Measurements from ENCODE around the gene SSR2. TPM values are rescaled to one million over a fixed set of nuclear protein-coding genes. Genes with fewer than 3 reads are reported as not detected.

The SSR2 gene
- total and polyA plus RNA-seq, 8 donors: 160 to 243 (median 202) TPM

DNA sequence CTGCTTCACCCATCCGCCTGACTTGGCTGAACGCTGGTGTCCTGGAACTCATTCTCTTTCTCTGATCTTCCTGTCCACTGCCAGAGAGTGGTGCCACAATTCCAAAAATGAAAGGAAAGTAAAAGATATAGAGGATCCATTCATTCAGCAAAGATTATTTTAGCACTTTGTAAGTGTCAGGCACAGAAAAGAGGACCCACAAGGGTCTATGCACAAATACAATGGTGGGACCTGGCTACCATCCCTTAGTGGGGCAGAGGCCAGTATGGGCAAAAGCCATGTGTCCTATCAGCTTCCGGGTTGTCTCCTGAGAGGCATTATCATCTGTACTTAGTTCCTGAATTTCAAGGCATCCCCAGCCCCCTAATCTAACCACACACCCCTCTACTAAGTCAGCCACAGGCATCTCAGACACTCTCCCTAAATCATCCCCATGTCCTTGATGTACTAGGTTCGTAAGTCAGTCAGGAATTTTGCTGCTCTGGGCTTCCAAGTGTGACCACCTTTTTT lies 19.0 kb downstream of the SSR2 start:
- intact Hi-C loops (cut with DNase I): no loop called here
- TF ChIP-seq, protein P1, sequence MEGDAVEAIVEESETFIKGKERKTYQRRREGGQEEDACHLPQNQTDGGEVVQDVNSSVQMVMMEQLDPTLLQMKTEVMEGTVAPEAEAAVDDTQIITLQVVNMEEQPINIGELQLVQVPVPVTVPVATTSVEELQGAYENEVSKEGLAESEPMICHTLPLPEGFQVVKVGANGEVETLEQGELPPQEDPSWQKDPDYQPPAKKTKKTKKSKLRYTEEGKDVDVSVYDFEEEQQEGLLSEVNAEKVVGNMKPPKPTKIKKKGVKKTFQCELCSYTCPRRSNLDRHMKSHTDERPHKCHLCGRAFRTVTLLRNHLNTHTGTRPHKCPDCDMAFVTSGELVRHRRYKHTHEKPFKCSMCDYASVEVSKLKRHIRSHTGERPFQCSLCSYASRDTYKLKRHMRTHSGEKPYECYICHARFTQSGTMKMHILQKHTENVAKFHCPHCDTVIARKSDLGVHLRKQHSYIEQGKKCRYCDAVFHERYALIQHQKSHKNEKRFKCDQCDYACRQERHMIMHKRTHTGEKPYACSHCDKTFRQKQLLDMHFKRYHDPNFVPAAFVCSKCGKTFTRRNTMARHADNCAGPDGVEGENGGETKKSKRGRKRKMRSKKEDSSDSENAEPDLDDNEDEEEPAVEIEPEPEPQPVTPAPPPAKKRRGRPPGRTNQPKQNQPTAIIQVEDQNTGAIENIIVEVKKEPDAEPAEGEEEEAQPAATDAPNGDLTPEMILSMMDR (IDR thresholded peaks at IDR 0.05): no peak
- DNase-seq: peak in 1 of 6 donors; percentile 4

DNA sequence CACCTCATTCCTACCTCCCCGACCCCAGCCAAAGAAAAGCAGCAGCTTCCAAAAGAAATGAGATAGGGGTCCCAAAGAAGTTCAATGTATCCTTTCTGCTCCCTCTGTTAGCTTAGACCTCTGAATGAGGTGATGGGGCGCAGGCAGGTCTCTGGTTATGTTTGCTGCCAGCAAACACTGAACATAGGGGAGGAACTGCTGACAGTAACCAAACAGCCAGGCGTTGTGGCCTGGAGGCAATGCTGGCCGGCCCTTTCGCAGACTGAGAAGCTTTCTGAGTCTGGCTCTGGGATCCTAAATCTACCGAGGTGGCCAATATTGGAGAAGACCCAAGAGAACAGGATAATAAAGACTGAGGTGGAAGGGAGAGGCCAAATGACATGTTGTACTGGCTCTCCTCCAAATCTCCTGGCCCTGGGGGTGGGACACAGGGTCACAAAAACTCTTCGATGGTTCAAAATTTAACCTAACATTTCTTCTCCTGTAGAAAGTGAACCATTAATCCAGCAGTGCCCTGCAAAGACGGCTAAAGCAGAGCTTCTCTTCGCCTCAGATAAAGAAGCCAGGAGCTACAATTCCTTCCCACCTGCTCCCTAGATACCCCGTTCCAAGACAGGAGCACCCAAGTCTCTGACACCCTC lies 19.6 kb downstream of the SSR2 start:
- 48 to 52% methylated on average over 10 of the region's 10 CpGs for WGBS, 2 donors
- DNase-seq: peak in 1 of 6 donors; percentile 30
- H3K4me3 ChIP-seq: no peak overlapping the region

More for the DNA sequence above, 19.0 kb downstream of the SSR2 start:
- no peak for FAIRE-seq
- Histone ChIP-seq H3K36me3 (no peaks in the 10 kb centered on the region), H3K9me3 (no peaks in the 10 kb centered on the region), H3K27me3 (no peaks in the 10 kb centered on the region), H3K4me3 (no peak overlapping the region), H3K27ac (no peak overlapping the region), H3K4me1 (no peaks in the 10 kb centered on the region)
- ATAC-seq: peak in 2 of 4 donors; percentile 22 to 29
- WGBS, 2 donors: 53 to 55% methylated on average over 4 of the region's 4 CpGs

DNA sequence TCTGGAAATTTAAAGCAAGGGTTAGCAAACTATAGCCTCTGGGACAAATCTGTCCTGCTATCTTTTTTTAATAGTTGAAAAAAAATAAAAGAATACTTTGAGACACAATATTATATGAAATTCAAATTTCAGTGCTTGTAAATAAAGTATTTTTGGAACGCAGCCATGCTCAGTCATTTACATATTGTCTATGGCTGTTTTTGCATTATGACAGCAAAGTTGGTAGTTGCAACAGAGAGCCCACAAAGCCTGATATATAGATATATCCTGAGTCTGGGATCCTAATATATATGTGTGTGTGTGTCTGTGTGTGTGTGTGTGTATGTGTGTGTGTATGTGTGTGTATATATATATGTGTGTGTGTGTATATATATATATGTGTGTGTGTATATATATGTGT lies 20.8 kb downstream of the SSR2 start:
- 54 to 75% methylated on average over 1 of the region's 1 CpG for WGBS, 2 donors
- no peak for FAIRE-seq
- no peak for ATAC-seq
- Histone ChIP-seq H3K36me3 (no peaks in the 10 kb centered on the region), H3K27me3 (no peaks in the 10 kb centered on the region), H3K4me1 (no peaks in the 10 kb centered on the region), H3K9me3 (no peaks in the 10 kb centered on the region), H3K27ac (no peak overlapping the region), H3K4me3 (no peak overlapping the region)
- TF ChIP-seq, protein P1 (IDR thresholded peaks at IDR 0.05): no peak
- DNase-seq: no peak
- intact Hi-C loops (cut with DNase I): no loop called here

More for the DNA sequence above, 19.6 kb downstream of the SSR2 start:
- Histone ChIP-seq H3K36me3 (no peaks in the 10 kb centered on the region), H3K27me3 (no peaks in the 10 kb centered on the region), H3K4me1 (no peaks in the 10 kb centered on the region), H3K27ac (no peak overlapping the region), H3K9me3 (no peaks in the 10 kb centered on the region)
- FAIRE-seq (no peak), ATAC-seq (peak in 2 of 4 donors; percentile 35 to 44)
- TF ChIP-seq, protein P1 (IDR thresholded peaks at IDR 0.05): no peak
- intact Hi-C loops (cut with DNase I): no loop called here

DNA sequence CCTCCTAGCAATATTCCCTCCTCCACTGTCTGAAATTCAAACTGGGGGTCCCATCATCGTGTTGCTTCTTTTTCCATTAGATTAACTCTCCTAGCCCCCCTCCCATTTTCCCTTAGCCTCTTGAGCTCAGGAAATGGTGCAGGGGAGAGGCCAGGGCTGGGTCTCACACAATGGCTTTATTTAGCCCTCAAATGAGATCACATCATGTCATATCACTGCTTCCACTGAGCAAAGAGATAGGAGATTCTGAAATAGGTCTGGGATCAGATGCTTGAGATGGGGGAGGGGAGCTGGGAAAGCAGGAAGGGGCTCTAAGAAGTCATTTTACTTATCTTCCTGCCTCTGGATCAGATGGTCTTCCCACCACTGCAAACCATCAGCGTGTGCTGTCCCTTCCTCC lies 24.6 kb downstream of the SSR2 start:
- DNase-seq (no peak), FAIRE-seq (no peak), ATAC-seq (no peak)
- WGBS, 2 donors: 30 to 51% methylated on average over 2 of the region's 2 CpGs
- intact Hi-C loops (cut with DNase I): no loop called here
- no peak overlapping the region for H3K4me3 ChIP-seq
- TF ChIP-seq, protein P1 (IDR thresholded peaks at IDR 0.05): no peak
- no peak overlapping the region for H3K27ac ChIP-seq
- H3K27me3 ChIP-seq: no peaks in the 10 kb centered on the region
- no peaks in the 10 kb centered on the region for H3K9me3 ChIP-seq
- H3K4me1 ChIP-seq: no peaks in the 10 kb centered on the region
- H3K36me3 ChIP-seq: no peaks in the 10 kb centered on the region

DNA sequence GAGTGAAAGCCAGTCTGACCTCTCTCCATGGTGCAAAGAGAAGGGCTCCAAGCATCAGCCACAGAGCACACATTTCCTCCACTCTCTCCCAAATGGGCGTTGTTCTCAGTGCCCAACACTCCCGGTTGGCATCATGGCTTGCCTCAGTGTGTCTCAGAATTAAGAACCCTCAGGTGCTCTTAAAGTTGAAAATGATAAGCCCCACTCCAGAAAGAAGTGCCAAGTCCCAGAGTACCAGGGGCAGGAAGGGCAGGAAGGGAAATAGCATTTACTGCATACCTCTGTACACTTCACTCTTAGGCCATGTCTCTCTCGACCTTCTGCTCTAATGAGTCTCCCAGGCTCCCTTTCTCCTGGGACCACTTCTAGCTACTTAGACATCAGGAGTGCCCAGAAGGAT lies 27.2 kb downstream of the SSR2 start:
- no peak overlapping the region for H3K27ac ChIP-seq
- H3K9me3 ChIP-seq: no peaks in the 10 kb centered on the region
- 75 to 80% methylated on average over 3 of the region's 3 CpGs for WGBS, 2 donors
- H3K4me1 ChIP-seq: no peaks in the 10 kb centered on the region
- H3K4me3 ChIP-seq: no peak overlapping the region
- no peaks in the 10 kb centered on the region for H3K36me3 ChIP-seq
- TF ChIP-seq, protein P1 (IDR thresholded peaks at IDR 0.05): no peak
- H3K27me3 ChIP-seq: no peaks in the 10 kb centered on the region
- DNase-seq: peak in 1 of 6 donors; percentile 1
- no peak for ATAC-seq
- intact Hi-C loops (cut with DNase I): no loop called here
- no peak for FAIRE-seq

All from pancreas (tissue), 10 donors.